SK-N-MC (cell line): ENCODE data around the gene KIF4A.

Experiments used
- EZH2 ChIP-seq: fragments of 200-600 bp; sonication (generic); IDR thresholded peaks from one replicate; pipeline ENCODE4 v1.6.1; 2017; ENCODE audit warnings: antibody characterized with exemption
- POLR2AphosphoS5 ChIP-seq: IDR thresholded peaks from 2 replicates; pipeline ENCODE4 v1.6.1; 2012; ENCODE audit warnings: mild to moderate bottlenecking, low read depth, low read length, borderline replicate concordance

DNA sequence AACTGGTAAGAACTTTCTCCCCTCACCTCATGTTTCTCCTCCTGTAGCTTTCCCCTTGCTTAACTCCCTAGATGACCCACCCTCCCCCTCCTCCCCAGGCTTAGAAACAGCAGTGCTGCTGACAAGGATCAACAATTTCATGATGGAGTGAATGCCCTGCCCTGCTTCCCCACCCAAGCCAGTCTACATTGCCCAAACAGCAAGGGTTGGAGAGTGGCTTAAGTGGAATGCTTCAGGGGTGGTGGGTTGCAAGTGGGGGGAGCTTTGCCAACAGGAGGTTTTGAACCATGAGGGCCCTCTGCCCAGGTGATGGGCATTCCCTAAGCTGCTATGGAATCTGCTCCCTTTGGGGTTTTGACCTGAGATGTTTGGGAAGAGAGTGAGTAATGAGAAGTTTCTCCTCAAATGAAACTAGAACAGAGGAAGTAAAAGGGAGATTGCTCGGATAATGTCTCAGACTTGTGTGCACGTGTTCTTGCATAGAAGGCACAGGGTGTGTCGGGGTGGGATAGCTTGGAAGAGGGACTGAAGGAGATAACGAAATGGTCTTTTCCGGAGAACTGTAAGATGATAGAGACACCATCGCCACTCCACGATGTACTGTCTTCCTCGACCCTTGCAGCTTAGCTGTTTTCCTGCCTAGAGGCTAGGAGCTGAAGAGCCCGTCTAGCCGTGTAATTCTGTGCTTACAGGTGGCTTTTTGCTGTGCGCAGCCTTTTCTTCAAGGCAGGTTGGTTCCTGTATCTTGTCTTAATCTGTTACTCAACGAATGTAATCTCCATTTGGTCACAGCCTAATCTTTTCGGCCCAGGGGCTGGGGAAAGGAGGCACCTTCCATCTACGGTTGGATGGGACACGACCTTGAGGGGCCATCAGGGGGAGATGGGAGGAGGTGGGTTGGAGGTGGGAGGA, 143.3 kb downstream of the KIF4A start:
- TF ChIP-seq EZH2 (no peak), POLR2AphosphoS5 (no peak)
